Heart left ventricle (tissue), 16 donors: Measurements from ENCODE around the gene TENM3. TPM values are rescaled to one million over a fixed set of nuclear protein-coding genes. Genes with fewer than 3 reads are reported as not detected.

Source experiments
- ATAC-seq, 4 donors: fragments of 200-7000 bp; cut with Tn5 transposase; one replicate each; pipeline ENCODE4 v1.9.1; 2020 to 2022; ENCODE audit warnings: moderate library complexity in 4 of 4, mild to moderate bottlenecking in 3 of 4, moderate number of reproducible peaks in 1 of 4
- DNase-seq, 5 donors: peaks; one replicate each; pipeline ENCODE4 v3.0.0-alpha.2; 2020
- H3K27ac ChIP-seq, 12 donors: fragments of 200-600 bp; sonication (generic) in 4 of 12; one replicate each; pipeline versions ENCODE4 v1.5.0 to v1.8.0; 2016 to 2022; ENCODE audit warnings: mild to moderate bottlenecking in 2 of 12
- H3K27me3 ChIP-seq, 9 donors: fragments of 200-600 bp; sonication (generic) in 2 of 9; one replicate each; pipeline versions ENCODE4 v1.5.1 to v1.8.0; 2016 to 2022; ENCODE audit warnings: mild to moderate bottlenecking in 3 of 9
- H3K36me3 ChIP-seq, 9 donors: fragments of 200-600 bp; sonication (generic) in 2 of 9; one replicate each; pipeline versions ENCODE4 v1.5.0 to v1.8.0; 2018 to 2022; ENCODE audit warnings: mild to moderate bottlenecking in 2 of 9
- H3K4me1 ChIP-seq, 12 donors: fragments of 200-600 bp; sonication (generic) in 4 of 12; one replicate each; pipeline versions ENCODE4 v1.5.0 to v1.8.0; 2016 to 2022; ENCODE audit warnings: mild to moderate bottlenecking in 3 of 12
- H3K4me3 ChIP-seq, 12 donors: fragments of 200-600 bp; sonication (generic) in 4 of 12; one replicate each; pipeline versions ENCODE4 v1.5.0 to v1.8.0; 2017 to 2022; ENCODE audit warnings: mild to moderate bottlenecking in 9 of 12, moderate library complexity in 4 of 12
- H3K9me3 ChIP-seq, 12 donors: fragments of 200-600 bp; sonication (generic) in 4 of 12; one replicate each; pipeline versions ENCODE4 v1.5.0 to v1.8.0; 2016 to 2022; ENCODE audit warnings: mild to moderate bottlenecking in 1 of 12
- CTCF ChIP-seq, 12 donors: fragments of 200-600 bp; sonication (generic) in 4 of 12; IDR thresholded peaks; one replicate each; pipeline versions ENCODE4 v1.5.0 to v1.8.0; 2018 to 2022; ENCODE audit warnings: antibody characterized with exemption in 12 of 12, mild to moderate bottlenecking in 5 of 12
- POLR2A ChIP-seq, 2 donors: fragments of 450-650 bp; IDR thresholded peaks; one replicate each; pipeline ENCODE4 v1.6.1; 2017; ENCODE audit warnings: antibody characterized with exemption in 2 of 2, mild to moderate bottlenecking in 2 of 2, moderate library complexity in 2 of 2
- WGBS, 4 donors: extraction: QIAGEN DNeasy Blood & Tissue Kit in 2 of 4; methylation state at CpG; one replicate each; pipeline versions ENCODE4 v1.1.5 to v1.1.7; 2013 to 2018; 5-methylcytosine and 5-hydroxymethylcytosine counted together
- intact Hi-C, 10 donors: fragments of 100-400 bp; cut with DNase I; formaldehyde crosslinking; loops; one replicate each; pipeline versions ENCODE4 v1.11.1 to v1.14.2; 2022
- polyA plus RNA-seq, 2 donors: library from polyadenylated mRNA; stranded (reverse); fragments of 200-250 nt; gene quantifications; one replicate each; pipeline ENCODE4 v1.2.3, GENCODE V29; 2013
- total RNA-seq, 9 donors: library from RNA; depleted of rRNA in 2 of 9; stranded (reverse); fragments of >200 nt in 2 of 9; fragmentation: NEBNext Ultra II Directional in 3 of 9; extraction: Animal tissue kit (Norgen Biotek cat#: 25700) in 3 of 9; gene quantifications; one replicate each; pipeline versions ENCODE4 v1.1.0 to v1.2.4, GENCODE V29; 2016 to 2023
- donor health status: ischemic (EF 13 %, LVEDD 7.1; RV severe dilation, severe dysfunction).
- donor health status: healthy with polysubstance abuse.
- donor health status: DM: no; HTN: yes; CAD: no.
- donor health status: DM: no; HTN: no; CAD: no.
- donor health status: ischemic (EF 25% LVEDD 6.9; RV normal size, moderate dysfunction).
- donor health status: ischemic (EF 25% LVEDD 5.7; RV mildly dilated, moderate dysfunction).
- donor health status: healthy.
- donor health status: DM: yes; HTN: yes; CAD: no.
- donor health status: ischemic (EF 35%, LVEDD 5.7; RV mildly dilated, moderate dysfunction).
- donor health status: nonischemic (EF 11% LVEDD 7.7; RV severe dilation, severe dysfunction).
- donor health status: DM: yes; HTN: yes; CAD: no.
- donor health status: PGD.
- donor health status: ischemic (EF 29% LVEDD 5.4; RV normal size, mild dysfunction).
- donor health status: nonischemic (EF 23%, LVEDD 6.1; RV moderate dilation, normal function).

Gene TENM3
- total and polyA plus RNA-seq, 11 donors = 0.19 to 10.3 (median 2.5) TPM

- TF ChIP-seq CTCF (IDR thresholded peaks at IDR 0.05) (no peak), POLR2A (IDR thresholded peaks at IDR 0.05) (no peak)
- Histone ChIP-seq H3K36me3 (no peaks in the 10 kb centered on the region), H3K27me3 (no peaks in the 10 kb centered on the region), H3K4me3 (no peak overlapping the region), H3K27ac (no peak overlapping the region), H3K4me1 (peaks cover 0 to 4% (median 0%) of the 10 kb centered on the region in 12 donors), H3K9me3 (peaks cover 0 to 14% (median 0%) of the 10 kb centered on the region in 12 donors)
- DNase-seq = no peak
- ATAC-seq = no peak
- WGBS, 4 donors = 60 to 67% (median 64%) methylated on average over 7 of the region's 7 CpGs
- intact Hi-C loops = no loop called here
These were observed 350.2 kb downstream of the TENM3 start for GRCh38 chr4:182593402-182593801.

DNA sequence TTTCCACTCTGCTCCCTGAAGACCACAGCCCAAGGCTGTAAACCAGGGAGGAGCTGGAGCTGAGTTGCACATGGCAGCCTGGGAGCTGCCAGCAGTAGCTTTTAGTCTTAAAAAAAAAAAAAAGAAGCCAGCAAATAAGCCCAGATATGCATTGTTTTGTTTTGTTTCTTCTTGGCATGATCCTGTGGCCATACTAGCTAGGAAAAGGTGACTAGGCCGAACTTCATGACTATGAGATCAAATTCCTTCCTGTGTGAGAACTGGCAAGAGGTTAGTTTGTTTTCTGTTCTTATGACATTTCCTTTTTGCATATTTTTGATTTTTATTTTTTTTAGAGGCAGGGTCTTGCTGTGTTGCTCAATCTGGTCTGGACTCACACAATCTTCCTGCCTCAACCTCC lies 350.7 kb downstream of the TENM3 start:
- Histone ChIP-seq H3K4me3 (no peak overlapping the region), H3K36me3 (no peaks in the 10 kb centered on the region), H3K27ac (no peak overlapping the region), H3K4me1 (peaks cover 0 to 4% (median 0%) of the 10 kb centered on the region in 12 donors), H3K9me3 (peaks cover 0 to 9% (median 0%) of the 10 kb centered on the region in 12 donors), H3K27me3 (no peaks in the 10 kb centered on the region)
- no peak for ATAC-seq
- TF ChIP-seq CTCF (IDR thresholded peaks at IDR 0.05) = no peak
- no peak for TF ChIP-seq POLR2A (IDR thresholded peaks at IDR 0.05)
- no peak for DNase-seq
- intact Hi-C loops = no loop called here
- 44 to 62% (median 55%) methylated on average over 1 of the region's 1 CpG for WGBS, 4 donors

DNA sequence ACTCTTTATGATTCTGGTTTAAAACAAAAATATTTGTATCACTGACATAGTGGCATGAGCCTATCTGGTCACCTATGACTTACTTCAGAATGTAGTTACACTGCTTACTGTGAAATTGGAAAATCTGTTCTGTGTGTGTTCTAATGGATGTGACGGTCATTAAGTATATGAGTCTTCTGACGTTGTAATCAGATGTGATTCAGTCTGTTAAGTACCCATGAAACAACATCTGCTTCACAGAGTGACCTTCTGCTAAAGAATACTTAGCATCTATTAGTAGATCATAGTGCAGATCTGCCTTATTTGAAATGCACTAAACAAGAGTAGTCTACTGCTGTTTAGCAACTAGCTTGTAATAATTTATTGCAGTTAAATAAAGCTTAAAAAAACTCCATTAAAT lies 356.9 kb downstream of the TENM3 start:
- DNase-seq (no peak), ATAC-seq (no peak)
- Histone ChIP-seq H3K9me3 (no peaks in the 10 kb centered on the region), H3K36me3 (no peaks in the 10 kb centered on the region), H3K27me3 (no peaks in the 10 kb centered on the region), H3K4me3 (no peak overlapping the region), H3K4me1 (no peaks in the 10 kb centered on the region), H3K27ac (no peak overlapping the region)
- TF ChIP-seq CTCF (IDR thresholded peaks at IDR 0.05) (no peak), POLR2A (IDR thresholded peaks at IDR 0.05) (no peak)
- 65 to 76% (median 68%) methylated on average over 2 of the region's 2 CpGs for WGBS, 4 donors
- intact Hi-C loops = no loop called here

DNA sequence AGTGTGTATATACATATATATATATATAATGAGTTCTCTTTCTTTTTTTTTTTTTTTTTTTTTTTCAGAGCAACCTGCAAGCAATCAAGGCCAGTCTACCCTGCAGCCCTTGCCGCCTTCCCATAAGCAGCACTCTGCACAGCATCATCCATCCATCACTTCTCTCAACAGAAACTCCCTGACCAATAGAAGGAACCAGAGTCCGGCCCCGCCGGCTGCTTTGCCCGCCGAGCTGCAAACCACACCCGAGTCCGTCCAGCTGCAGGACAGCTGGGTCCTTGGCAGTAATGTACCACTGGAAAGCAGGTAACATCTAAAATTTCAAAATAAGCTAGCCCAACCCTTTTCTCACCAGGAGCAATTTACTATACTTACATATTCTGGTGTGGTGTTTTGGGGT lies 357.7 kb downstream of the TENM3 start:
- Histone ChIP-seq H3K4me1 (no peaks in the 10 kb centered on the region), H3K27me3 (no peaks in the 10 kb centered on the region), H3K36me3 (no peaks in the 10 kb centered on the region), H3K4me3 (no peak overlapping the region), H3K27ac (no peak overlapping the region), H3K9me3 (no peaks in the 10 kb centered on the region)
- 75 to 82% (median 78%) methylated on average over 8 of the region's 8 CpGs for WGBS, 4 donors
- intact Hi-C loops = no loop called here
- no peak for ATAC-seq
- no peak for DNase-seq
- TF ChIP-seq POLR2A (IDR thresholded peaks at IDR 0.05) (no peak), CTCF (IDR thresholded peaks at IDR 0.05) (no peak)
